ENCODE measurements around the gene PRAMEF12.
A peak's percentile ranks its signal among the peaks of the same experiment; 100 is the strongest.

DNA sequence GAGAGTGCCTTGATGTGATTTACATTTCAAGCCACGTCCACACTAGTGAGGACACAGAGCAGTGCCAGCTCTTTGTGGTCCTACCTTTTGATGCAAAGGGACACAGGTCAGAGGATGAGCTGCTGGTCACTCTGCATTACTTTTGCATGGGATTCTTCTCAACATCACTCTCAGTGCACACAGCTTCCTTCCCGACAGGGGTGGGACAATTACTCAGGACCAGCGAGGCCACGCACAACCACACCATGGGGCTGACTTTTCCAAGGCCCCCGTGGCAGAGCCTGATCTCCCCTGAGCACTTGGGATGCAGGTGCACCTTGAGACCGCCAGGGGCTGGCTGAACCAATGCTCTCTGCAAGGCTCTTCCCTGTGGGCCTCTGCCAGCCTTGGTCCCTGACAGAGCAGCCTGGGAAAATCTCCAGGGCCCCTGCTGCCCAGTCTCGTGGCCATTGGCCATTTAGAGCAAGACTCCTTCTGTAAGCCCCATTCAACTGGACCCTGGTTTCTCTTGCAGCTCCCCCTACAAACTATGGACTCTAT lies 13.2 kb upstream of the PRAMEF12 start:
- no peak for TF ChIP-seq POLR2A (IDR thresholded peaks at IDR 0.05)
- TF ChIP-seq, protein P1, sequence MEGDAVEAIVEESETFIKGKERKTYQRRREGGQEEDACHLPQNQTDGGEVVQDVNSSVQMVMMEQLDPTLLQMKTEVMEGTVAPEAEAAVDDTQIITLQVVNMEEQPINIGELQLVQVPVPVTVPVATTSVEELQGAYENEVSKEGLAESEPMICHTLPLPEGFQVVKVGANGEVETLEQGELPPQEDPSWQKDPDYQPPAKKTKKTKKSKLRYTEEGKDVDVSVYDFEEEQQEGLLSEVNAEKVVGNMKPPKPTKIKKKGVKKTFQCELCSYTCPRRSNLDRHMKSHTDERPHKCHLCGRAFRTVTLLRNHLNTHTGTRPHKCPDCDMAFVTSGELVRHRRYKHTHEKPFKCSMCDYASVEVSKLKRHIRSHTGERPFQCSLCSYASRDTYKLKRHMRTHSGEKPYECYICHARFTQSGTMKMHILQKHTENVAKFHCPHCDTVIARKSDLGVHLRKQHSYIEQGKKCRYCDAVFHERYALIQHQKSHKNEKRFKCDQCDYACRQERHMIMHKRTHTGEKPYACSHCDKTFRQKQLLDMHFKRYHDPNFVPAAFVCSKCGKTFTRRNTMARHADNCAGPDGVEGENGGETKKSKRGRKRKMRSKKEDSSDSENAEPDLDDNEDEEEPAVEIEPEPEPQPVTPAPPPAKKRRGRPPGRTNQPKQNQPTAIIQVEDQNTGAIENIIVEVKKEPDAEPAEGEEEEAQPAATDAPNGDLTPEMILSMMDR (IDR thresholded peaks at IDR 0.05): peak in 1 of 4 donors; percentile 5
